Ishikawa (cell line): ENCODE data around the gene GRM7.

Experiments
- CEBPB ChIP-seq: IDR thresholded peaks from 2 replicates; pipeline ENCODE4 v1.6.1; 2012
- CREB1 ChIP-seq: IDR thresholded peaks from 2 replicates; pipeline ENCODE4 v1.6.1; 2012; ENCODE audit warnings: low read depth
- EGR1 ChIP-seq: IDR thresholded peaks from 2 replicates; pipeline ENCODE4 v1.6.1; 2012
- EP300 ChIP-seq: IDR thresholded peaks from 2 replicates; pipeline ENCODE4 v1.6.1; 2012; ENCODE audit warnings: borderline replicate concordance
- FOXM1 ChIP-seq: IDR thresholded peaks from 2 replicates; pipeline ENCODE4 v1.6.1; 2012; ENCODE audit warnings: low read depth, borderline replicate concordance
- NFIC ChIP-seq: IDR thresholded peaks from 2 replicates; pipeline ENCODE4 v1.6.1; 2012
- RAD21 ChIP-seq: IDR thresholded peaks from 2 replicates; pipeline ENCODE4 v1.6.1; 2012; ENCODE audit warnings: low read depth
- TAF1 ChIP-seq: IDR thresholded peaks from 2 replicates; pipeline ENCODE4 v1.6.1; 2012; ENCODE audit warnings: low read depth, mild to moderate bottlenecking
- TCF12 ChIP-seq: IDR thresholded peaks from 2 replicates; pipeline ENCODE4 v1.6.1; 2012; ENCODE audit warnings: low read depth
- TEAD4 ChIP-seq: IDR thresholded peaks from 2 replicates; pipeline ENCODE4 v1.6.1; 2012
- YY1 ChIP-seq: IDR thresholded peaks from 2 replicates; pipeline ENCODE4 v1.6.1; 2012; ENCODE audit warnings: low read depth
- ZBTB7A ChIP-seq: IDR thresholded peaks from 2 replicates; pipeline ENCODE4 v1.6.1; 2012; ENCODE audit warnings: low read depth
- TF ChIP-seq, protein P1 (sequence below): IDR thresholded peaks from 2 replicates; pipeline ENCODE4 v1.6.1; 2012; ENCODE audit warnings: low read depth, mild to moderate bottlenecking
- TF ChIP-seq, protein P2 (sequence below): IDR thresholded peaks from 2 replicates; pipeline ENCODE4 v1.6.1; 2012
- TF ChIP-seq, protein P3 (sequence below): IDR thresholded peaks from 2 replicates; pipeline ENCODE4 v1.6.1; 2012

The GRM7 gene

DNA sequence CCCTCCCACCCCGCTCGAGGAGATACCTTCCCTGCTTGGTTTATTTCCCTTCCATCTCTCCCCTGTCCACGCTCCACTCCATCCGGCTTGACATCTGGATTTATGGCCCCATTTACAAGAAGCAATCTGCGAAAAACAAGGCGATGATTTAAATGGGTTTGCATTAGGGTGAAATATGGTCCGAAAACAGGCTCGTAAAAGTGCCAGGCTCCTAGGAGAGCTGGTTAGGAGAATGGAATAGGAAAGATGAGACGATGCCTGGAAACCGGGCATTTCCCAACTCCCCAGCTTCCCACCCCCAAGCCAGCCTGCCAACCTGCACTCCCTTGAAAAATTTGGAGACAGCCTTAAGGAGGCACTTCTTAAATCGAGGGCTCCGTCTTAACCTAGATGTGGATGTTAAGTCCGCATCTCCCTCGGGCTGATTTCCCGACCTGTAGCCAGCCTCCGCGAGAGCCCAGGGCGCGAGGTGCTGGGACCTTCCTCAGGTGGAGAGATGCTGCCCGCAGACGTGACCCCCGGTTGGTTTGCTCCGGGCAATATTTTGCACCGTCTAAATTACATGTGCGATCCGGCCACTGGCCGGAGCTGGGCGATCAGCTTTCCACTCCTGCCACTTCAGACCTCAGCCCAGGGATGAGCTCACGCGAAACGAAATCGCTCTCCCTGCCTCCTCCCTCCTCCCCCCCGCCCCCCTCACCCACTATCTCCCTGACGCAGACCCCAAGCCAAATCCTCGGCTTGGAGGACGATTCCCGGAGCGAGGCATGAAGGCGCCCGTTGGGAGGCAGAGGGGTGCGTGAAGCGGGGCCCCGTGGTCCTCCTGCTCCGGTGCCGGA, 1.3 kb downstream of the GRM7 start:
- TF ChIP-seq, protein P1, sequence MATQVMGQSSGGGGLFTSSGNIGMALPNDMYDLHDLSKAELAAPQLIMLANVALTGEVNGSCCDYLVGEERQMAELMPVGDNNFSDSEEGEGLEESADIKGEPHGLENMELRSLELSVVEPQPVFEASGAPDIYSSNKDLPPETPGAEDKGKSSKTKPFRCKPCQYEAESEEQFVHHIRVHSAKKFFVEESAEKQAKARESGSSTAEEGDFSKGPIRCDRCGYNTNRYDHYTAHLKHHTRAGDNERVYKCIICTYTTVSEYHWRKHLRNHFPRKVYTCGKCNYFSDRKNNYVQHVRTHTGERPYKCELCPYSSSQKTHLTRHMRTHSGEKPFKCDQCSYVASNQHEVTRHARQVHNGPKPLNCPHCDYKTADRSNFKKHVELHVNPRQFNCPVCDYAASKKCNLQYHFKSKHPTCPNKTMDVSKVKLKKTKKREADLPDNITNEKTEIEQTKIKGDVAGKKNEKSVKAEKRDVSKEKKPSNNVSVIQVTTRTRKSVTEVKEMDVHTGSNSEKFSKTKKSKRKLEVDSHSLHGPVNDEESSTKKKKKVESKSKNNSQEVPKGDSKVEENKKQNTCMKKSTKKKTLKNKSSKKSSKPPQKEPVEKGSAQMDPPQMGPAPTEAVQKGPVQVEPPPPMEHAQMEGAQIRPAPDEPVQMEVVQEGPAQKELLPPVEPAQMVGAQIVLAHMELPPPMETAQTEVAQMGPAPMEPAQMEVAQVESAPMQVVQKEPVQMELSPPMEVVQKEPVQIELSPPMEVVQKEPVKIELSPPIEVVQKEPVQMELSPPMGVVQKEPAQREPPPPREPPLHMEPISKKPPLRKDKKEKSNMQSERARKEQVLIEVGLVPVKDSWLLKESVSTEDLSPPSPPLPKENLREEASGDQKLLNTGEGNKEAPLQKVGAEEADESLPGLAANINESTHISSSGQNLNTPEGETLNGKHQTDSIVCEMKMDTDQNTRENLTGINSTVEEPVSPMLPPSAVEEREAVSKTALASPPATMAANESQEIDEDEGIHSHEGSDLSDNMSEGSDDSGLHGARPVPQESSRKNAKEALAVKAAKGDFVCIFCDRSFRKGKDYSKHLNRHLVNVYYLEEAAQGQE: no peak
- TF ChIP-seq FOXM1 (no peak), YY1 (no peak)

DNA sequence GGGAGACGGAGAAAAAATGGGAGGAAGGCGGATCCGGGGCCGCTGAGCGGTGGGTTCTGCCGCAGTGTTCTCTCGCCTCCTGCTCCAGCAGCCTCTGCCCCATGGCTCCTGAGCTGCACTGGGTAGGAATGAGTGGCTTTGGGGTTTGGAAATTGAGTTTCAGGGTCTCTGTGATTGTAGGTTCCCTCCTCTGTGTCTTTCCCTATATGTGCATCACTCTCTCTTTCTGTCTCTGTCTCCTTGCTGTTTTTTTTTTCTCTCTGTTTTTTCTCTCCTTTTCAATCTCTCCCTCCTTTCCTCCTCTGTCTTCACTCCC, 1.9 kb downstream of the GRM7 start:
- no peak for TF ChIP-seq TCF12
- no peak for TF ChIP-seq EGR1
- TF ChIP-seq, protein P2, sequence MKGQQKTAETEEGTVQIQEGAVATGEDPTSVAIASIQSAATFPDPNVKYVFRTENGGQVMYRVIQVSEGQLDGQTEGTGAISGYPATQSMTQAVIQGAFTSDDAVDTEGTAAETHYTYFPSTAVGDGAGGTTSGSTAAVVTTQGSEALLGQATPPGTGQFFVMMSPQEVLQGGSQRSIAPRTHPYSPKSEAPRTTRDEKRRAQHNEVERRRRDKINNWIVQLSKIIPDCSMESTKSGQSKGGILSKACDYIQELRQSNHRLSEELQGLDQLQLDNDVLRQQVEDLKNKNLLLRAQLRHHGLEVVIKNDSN: no peak
- no peak for TF ChIP-seq YY1
- no peak for TF ChIP-seq TEAD4
- no peak for TF ChIP-seq TAF1
- TF ChIP-seq, protein P1: no peak
- no peak for TF ChIP-seq CEBPB
- TF ChIP-seq RAD21: no peak

DNA sequence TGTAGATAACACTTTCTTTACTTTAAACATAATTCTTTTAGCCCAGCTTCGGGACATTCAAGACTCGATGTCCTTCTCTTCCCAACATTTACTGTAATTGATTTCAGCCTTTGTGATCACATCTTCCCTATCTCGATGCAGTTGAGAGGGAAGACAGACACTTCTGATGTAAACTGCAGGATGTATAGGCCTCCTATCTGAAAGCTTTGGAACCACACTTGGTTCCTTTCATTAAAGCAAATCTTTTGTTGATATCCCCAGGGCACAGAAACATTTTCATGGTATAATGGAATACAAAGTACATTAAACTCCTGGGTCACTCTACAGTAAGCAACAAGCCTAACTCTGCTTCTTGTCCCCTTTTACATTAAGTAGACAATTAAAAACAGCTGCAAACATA, 6.4 kb downstream of the GRM7 start:
- no peak for TF ChIP-seq YY1
- TF ChIP-seq, protein P3, sequence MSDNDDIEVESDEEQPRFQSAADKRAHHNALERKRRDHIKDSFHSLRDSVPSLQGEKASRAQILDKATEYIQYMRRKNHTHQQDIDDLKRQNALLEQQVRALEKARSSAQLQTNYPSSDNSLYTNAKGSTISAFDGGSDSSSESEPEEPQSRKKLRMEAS: no peak
- TF ChIP-seq TAF1: no peak
- no peak for TF ChIP-seq CEBPB
- TF ChIP-seq ZBTB7A: no peak
- TF ChIP-seq, protein P2: no peak
- TF ChIP-seq TCF12: no peak
- no peak for TF ChIP-seq NFIC
- TF ChIP-seq CREB1: no peak
- no peak for TF ChIP-seq EGR1
- TF ChIP-seq FOXM1: no peak
- TF ChIP-seq, protein P1: no peak
- TF ChIP-seq TEAD4: no peak
- no peak for TF ChIP-seq EP300
- TF ChIP-seq RAD21: no peak

DNA sequence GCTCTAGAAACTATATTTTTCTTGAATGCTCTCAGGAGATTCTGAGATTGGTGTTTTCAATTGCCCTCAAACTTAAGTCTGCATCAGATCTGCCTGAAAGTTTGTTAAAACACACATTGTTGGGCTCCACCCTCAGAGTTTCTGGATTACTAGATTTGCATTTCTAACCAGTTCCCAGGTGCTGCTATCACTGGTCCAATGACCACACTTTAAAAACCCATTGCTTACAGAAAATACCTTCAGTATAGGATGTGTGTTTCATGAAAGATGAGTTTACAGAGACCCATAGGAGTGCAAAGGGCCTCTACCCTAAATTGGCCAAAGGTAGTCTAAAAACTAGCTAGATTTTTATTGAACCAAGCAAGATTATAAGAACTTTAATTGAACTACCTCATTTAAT, 17.8 kb downstream of the GRM7 start:
- TF ChIP-seq TEAD4 (no peak), NFIC (no peak), FOXM1 (no peak), EP300 (no peak), YY1 (no peak), ZBTB7A (no peak), CEBPB (no peak), CREB1 (no peak), TCF12 (no peak), RAD21 (no peak), EGR1 (no peak), TAF1 (no peak)
- TF ChIP-seq, protein P2: no peak
- TF ChIP-seq, protein P1: no peak
- TF ChIP-seq, protein P3: no peak
